ENCODE measurements around the gene SCART1.

The SCART1 gene

GRCh38 chr10:133460208-133460769 is 6.5 kb downstream of the SCART1 start:
- no peaks in the 10 kb centered on the region for H3K27me3 ChIP-seq (ENCODE audit: low read length)
- no peaks in the 10 kb centered on the region for H3K9me3 ChIP-seq (ENCODE audit: insufficient read depth, low read length)
- H3F3A ChIP-seq (ENCODE audit: insufficient read depth): no peaks in the 10 kb centered on the region
- no peaks in the 10 kb centered on the region for H3K36me3 ChIP-seq (ENCODE audit: low read length)
- H4K20me1 ChIP-seq (ENCODE audit: low read depth, low read length): no peaks in the 10 kb centered on the region
- no peak overlapping the region for H3K4me3 ChIP-seq (ENCODE audit: insufficient read depth, low read length, poor library complexity, severe bottlenecking)
- H3K9me2 ChIP-seq (replicated peaks; ENCODE audit: insufficient read depth, low read length): no peaks in the 10 kb centered on the region
- no peak overlapping the region for H3K9ac ChIP-seq (ENCODE audit: low read length)
- TF ChIP-seq EZH2phosphoT487 (conservative IDR thresholded peaks at IDR 0.05; ENCODE audit: low read length): no peak
- TF ChIP-seq CTCF (IDR thresholded peaks at IDR 0.05; ENCODE audit: insufficient read depth, low read length, poor library complexity, severe bottlenecking): no peak
- H3K79me2 ChIP-seq (ENCODE audit: insufficient read depth, low read length): no peaks in the 10 kb centered on the region
- no peak overlapping the region for H3K4me2 ChIP-seq (ENCODE audit: low read depth, low read length, poor library complexity, severe bottlenecking)
- H3K27ac ChIP-seq (ENCODE audit: low read depth, low read length): no peak overlapping the region
- H2AFZ ChIP-seq (ENCODE audit: low read depth, low read length, severe bottlenecking): no peak overlapping the region

- no peaks in the 10 kb centered on the region for H3K9me3 ChIP-seq (ENCODE audit: insufficient read depth, low read length)
- no peaks in the 10 kb centered on the region for H3K36me3 ChIP-seq (ENCODE audit: low read length)
- TF ChIP-seq CTCF (IDR thresholded peaks at IDR 0.05; ENCODE audit: insufficient read depth, low read length, poor library complexity, severe bottlenecking): no peak
- no peak for TF ChIP-seq EZH2phosphoT487 (conservative IDR thresholded peaks at IDR 0.05; ENCODE audit: low read length)
- no peaks in the 10 kb centered on the region for H3K27me3 ChIP-seq (ENCODE audit: low read length)
- H3K9me2 ChIP-seq (replicated peaks; ENCODE audit: insufficient read depth, low read length): no peaks in the 10 kb centered on the region
- H2AFZ ChIP-seq (ENCODE audit: low read depth, low read length, severe bottlenecking): no peak overlapping the region
- no peak overlapping the region for H3K27ac ChIP-seq (ENCODE audit: low read depth, low read length)
- no peaks in the 10 kb centered on the region for H3F3A ChIP-seq (ENCODE audit: insufficient read depth)
- H3K79me2 ChIP-seq (ENCODE audit: insufficient read depth, low read length): no peaks in the 10 kb centered on the region
- no peaks in the 10 kb centered on the region for H4K20me1 ChIP-seq (ENCODE audit: low read depth, low read length)
- no peak overlapping the region for H3K4me2 ChIP-seq (ENCODE audit: low read depth, low read length, poor library complexity, severe bottlenecking)
- H3K4me3 ChIP-seq (ENCODE audit: insufficient read depth, low read length, poor library complexity, severe bottlenecking): no peak overlapping the region
- H3K9ac ChIP-seq (ENCODE audit: low read length): no peak overlapping the region
These were observed 7.3 kb downstream of the SCART1 start for GRCh38 chr10:133461027-133461426.

- Histone ChIP-seq H3K9me3 (ENCODE audit: insufficient read depth, low read length) (no peaks in the 10 kb centered on the region), H3K9me2 (replicated peaks; ENCODE audit: insufficient read depth, low read length) (no peaks in the 10 kb centered on the region), H3K27ac (ENCODE audit: low read depth, low read length) (no peak overlapping the region), H4K20me1 (ENCODE audit: low read depth, low read length) (no peaks in the 10 kb centered on the region), H3F3A (ENCODE audit: insufficient read depth) (no peaks in the 10 kb centered on the region), H3K9ac (ENCODE audit: low read length) (no peak overlapping the region), H3K27me3 (ENCODE audit: low read length) (no peaks in the 10 kb centered on the region), H3K4me2 (ENCODE audit: low read depth, low read length, poor library complexity, severe bottlenecking) (no peak overlapping the region), H3K36me3 (ENCODE audit: low read length) (no peaks in the 10 kb centered on the region), H2AFZ (ENCODE audit: low read depth, low read length, severe bottlenecking) (no peak overlapping the region), H3K4me3 (ENCODE audit: insufficient read depth, low read length, poor library complexity, severe bottlenecking) (no peak overlapping the region), H3K79me2 (ENCODE audit: insufficient read depth, low read length) (no peaks in the 10 kb centered on the region)
- no peak for TF ChIP-seq CTCF (IDR thresholded peaks at IDR 0.05; ENCODE audit: insufficient read depth, low read length, poor library complexity, severe bottlenecking)
- no peak for TF ChIP-seq EZH2phosphoT487 (conservative IDR thresholded peaks at IDR 0.05; ENCODE audit: low read length)
These were observed 8.1 kb downstream of the SCART1 start for GRCh38 chr10:133461841-133462240.

Data from SU-DHL-6 (cell line).